Duodenal mucosa (tissue), 2 donors: ENCODE data around the gene TNFAIP1.
A peak's percentile ranks its signal among the peaks of the same experiment; 100 is the strongest.

Source experiments
- H3K27ac ChIP-seq: one replicate; pipeline ENCODE4 v1.7.0; 2013; ENCODE audit warnings: low read depth, low read length
- H3K27me3 ChIP-seq, 2 donors: one replicate each; pipeline ENCODE4 v1.7.0; 2013; ENCODE audit warnings: low read length in 2 of 2, control low read depth in 1 of 2; ENCODE audit not compliant: insufficient read depth in 2 of 2, control insufficient read depth in 1 of 2
- H3K36me3 ChIP-seq, 2 donors: one replicate each; pipeline ENCODE4 v1.7.0; 2013; ENCODE audit warnings: low read length in 2 of 2, control low read depth in 1 of 2; ENCODE audit not compliant: insufficient read depth in 2 of 2, control insufficient read depth in 1 of 2
- H3K4me1 ChIP-seq, 2 donors: one replicate each; pipeline ENCODE4 v1.7.0; 2013; ENCODE audit warnings: low read length in 2 of 2, control low read depth in 1 of 2; ENCODE audit not compliant: insufficient read depth in 2 of 2, control insufficient read depth in 1 of 2
- H3K4me3 ChIP-seq, 2 donors: one replicate each; pipeline ENCODE4 v1.7.0; 2013; ENCODE audit warnings: low read length in 2 of 2, low read depth in 1 of 2
- H3K9ac ChIP-seq, 2 donors: one replicate each; pipeline ENCODE4 v1.7.0; 2013; ENCODE audit warnings: low read length in 2 of 2, low read depth in 1 of 2
- H3K9me3 ChIP-seq, 2 donors: one replicate each; pipeline ENCODE4 v1.7.0; 2013; ENCODE audit warnings: low read length in 2 of 2, control low read depth in 1 of 2; ENCODE audit not compliant: control insufficient read depth in 1 of 2

Gene TNFAIP1

DNA sequence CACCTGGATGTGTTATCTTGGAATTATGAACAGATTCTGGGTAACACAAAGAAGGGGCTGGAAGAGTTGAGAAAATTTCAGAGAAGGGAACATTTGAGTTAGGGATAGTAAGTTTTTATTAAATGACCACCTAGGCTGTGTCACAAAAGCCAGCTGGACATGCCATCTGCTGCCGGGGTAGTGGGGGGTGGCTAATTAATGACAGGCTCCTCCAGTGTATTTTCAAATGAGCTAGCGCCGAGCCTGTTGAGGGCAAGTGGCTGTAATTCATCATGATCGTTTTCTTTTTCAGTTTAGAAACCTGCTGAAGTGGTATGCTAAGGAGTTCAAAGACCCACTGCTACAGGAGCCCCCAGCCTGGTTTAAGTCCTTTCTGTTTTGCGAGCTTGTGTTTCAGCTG lies 10.3 kb upstream of the TNFAIP1 start:
- Histone ChIP-seq H3K9ac (no peak overlapping the region), H3K4me3 (no peak overlapping the region), H3K27me3 (no peaks in the 10 kb centered on the region), H3K9me3 (no peaks in the 10 kb centered on the region), H3K36me3 (peaks cover 6 to 33% of the 10 kb centered on the region in 2 donors), H3K4me1 (peaks cover 21 to 39% of the 10 kb centered on the region in 2 donors), H3K27ac (no peak overlapping the region)

DNA sequence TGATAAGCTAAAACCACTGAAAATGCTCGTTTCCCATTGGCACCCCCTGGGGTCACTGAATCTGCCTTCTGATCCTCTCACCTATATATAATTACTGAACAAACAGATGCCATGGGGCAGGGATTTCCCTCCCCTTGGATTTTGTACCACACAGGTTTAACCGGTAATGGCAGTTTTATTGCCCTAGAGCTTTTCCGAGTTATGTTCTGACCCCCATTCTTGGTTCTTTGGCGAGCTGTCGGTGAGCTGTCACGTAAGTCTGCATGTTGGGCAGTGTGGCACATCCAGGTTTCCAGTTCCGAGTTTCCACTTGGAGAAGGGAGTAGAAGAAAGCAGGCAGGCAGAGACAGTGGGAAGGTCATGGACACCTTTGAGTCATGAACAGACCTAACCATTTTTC lies 9.4 kb upstream of the TNFAIP1 start:
- H3K27me3 ChIP-seq = no peaks in the 10 kb centered on the region
- no peak overlapping the region for H3K27ac ChIP-seq
- H3K9me3 ChIP-seq = no peaks in the 10 kb centered on the region
- H3K36me3 ChIP-seq = peaks cover 6 to 42% of the 10 kb centered on the region in 2 donors
- H3K4me1 ChIP-seq = peaks cover 16 to 36% of the 10 kb centered on the region in 2 donors
- no peak overlapping the region for H3K4me3 ChIP-seq
- no peak overlapping the region for H3K9ac ChIP-seq

DNA sequence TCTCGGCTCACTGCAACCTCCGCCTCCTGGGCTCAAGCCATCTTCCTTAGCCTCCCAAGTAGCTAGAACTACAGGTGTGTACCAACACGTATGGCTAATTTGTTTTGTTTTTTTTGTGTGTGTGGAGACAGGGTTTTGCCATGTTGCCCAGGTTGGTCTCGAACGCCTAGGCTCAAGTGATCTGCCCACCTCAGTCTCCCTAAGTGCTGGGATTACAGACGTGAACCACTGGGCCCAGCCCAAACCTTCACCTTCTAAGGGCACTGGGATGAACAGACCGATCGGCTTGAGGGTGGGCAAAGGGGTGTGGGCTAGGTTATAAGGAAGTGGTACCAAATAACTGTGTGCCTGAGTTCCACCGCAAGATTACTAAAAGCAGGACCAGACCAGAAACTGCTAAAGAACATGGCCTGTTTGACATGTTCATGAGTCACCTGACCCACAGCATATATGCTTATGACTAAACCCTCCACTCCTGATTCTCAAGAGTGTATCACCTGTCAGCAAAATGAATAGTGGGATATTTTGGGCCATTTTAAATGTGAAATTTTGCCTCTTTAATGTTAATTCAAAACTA lies 8.4 kb upstream of the TNFAIP1 start:
- Histone ChIP-seq H3K36me3 (peaks cover 13 to 50% of the 10 kb centered on the region in 2 donors), H3K4me1 (peaks cover 23 to 41% of the 10 kb centered on the region in 2 donors), H3K9ac (no peak overlapping the region), H3K9me3 (no peaks in the 10 kb centered on the region), H3K4me3 (no peak overlapping the region), H3K27me3 (no peaks in the 10 kb centered on the region), H3K27ac (no peak overlapping the region)

GRCh38 chr17:28327709-28328108 lies 7.9 kb upstream of the TNFAIP1 start:
- Histone ChIP-seq H3K4me1 (peaks cover 24 to 38% of the 10 kb centered on the region in 2 donors), H3K27ac (no peak overlapping the region), H3K4me3 (no peak overlapping the region), H3K27me3 (no peaks in the 10 kb centered on the region), H3K9ac (no peak overlapping the region), H3K36me3 (peaks cover 14 to 50% of the 10 kb centered on the region in 2 donors), H3K9me3 (no peaks in the 10 kb centered on the region)

- peaks cover 25 to 38% of the 10 kb centered on the region in 2 donors for H3K4me1 ChIP-seq
- no peaks in the 10 kb centered on the region for H3K9me3 ChIP-seq
- no peak overlapping the region for H3K27ac ChIP-seq
- no peaks in the 10 kb centered on the region for H3K27me3 ChIP-seq
- H3K9ac ChIP-seq = no peak overlapping the region
- H3K4me3 ChIP-seq = no peak overlapping the region
- peaks cover 14 to 50% of the 10 kb centered on the region in 2 donors for H3K36me3 ChIP-seq
Observed at GRCh38 chr17:28328325-28328724, 7.2 kb upstream of the TNFAIP1 start.

DNA sequence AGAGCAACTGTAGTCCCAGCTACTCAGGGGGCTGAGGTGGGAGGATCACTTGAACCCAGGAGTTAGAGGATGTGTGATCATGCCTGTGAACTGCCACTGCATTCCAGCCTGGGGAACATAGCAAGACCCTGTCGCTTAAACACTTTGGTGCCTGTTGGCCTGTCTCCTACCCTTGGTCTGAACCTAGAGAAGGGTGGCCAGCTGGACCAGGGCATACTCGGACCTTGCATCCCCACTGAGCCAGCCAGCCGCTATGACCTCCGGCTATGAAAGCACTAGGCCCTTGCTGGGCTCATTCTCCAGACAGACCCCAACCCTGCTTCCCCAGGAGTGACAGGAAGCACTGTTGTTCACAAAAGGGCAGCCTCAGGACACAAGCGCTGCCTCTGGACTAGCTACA lies 4.9 kb upstream of the TNFAIP1 start:
- Histone ChIP-seq H3K4me3 (no peak overlapping the region), H3K36me3 (peaks cover 14 to 50% of the 10 kb centered on the region in 2 donors), H3K4me1 (peaks cover 28 to 34% of the 10 kb centered on the region in 2 donors), H3K27me3 (no peaks in the 10 kb centered on the region), H3K27ac (no peak overlapping the region), H3K9ac (no peak overlapping the region), H3K9me3 (no peaks in the 10 kb centered on the region)

GRCh38 chr17:28331891-28332420 lies 3.6 kb upstream of the TNFAIP1 start:
- no peak overlapping the region for H3K27ac ChIP-seq
- peaks cover 14 to 43% of the 10 kb centered on the region in 2 donors for H3K36me3 ChIP-seq
- H3K4me3 ChIP-seq = no peak overlapping the region
- H3K9me3 ChIP-seq = no peaks in the 10 kb centered on the region
- H3K9ac ChIP-seq = no peak overlapping the region
- H3K27me3 ChIP-seq = no peaks in the 10 kb centered on the region
- H3K4me1 ChIP-seq = peaks cover 31 to 35% of the 10 kb centered on the region in 2 donors

DNA sequence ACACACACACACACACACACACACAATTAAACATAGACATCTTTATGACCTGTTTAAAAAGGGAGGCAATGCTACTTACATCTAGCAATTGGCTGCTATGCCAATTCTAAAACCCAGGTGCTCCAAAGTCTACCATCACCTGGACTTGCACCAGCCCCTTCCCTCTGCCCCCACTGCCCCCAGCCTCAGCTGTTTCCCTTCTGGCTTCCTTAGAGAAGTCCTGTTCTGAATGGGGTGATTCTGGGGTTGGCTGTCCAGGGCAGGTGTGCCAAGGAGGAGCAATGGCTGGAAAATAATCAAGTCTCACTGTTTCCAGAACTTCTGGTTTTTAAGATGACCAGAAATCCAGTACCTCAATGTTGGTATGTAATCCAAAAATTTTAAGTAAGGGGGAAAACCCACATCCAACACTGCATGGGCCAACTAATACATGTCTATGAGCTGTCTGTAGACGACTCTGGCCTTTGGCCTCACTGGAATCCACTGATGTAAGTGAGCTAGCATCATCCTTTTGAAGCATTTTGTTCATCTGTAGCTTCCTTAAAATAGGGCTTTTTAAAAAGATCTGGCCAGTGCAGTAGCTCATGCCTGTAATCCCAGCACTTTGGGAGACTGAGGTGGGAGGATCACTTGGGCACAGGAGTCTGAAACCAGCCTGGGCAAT lies 2.3 kb upstream of the TNFAIP1 start:
- Histone ChIP-seq H3K36me3 (peaks cover 14 to 31% of the 10 kb centered on the region in 2 donors), H3K4me1 (peaks cover 35 to 43% of the 10 kb centered on the region in 2 donors), H3K27me3 (no peaks in the 10 kb centered on the region), H3K4me3 (no peak overlapping the region), H3K9ac (no peak overlapping the region), H3K27ac (no peak overlapping the region), H3K9me3 (no peaks in the 10 kb centered on the region)

GRCh38 chr17:28334171-28334570 lies 1.4 kb upstream of the TNFAIP1 start:
- peak overlapping the region; percentile 79 to 93 for H3K9ac ChIP-seq
- H3K4me3 ChIP-seq = peak overlapping the region; percentile 87 to 91
- no peaks in the 10 kb centered on the region for H3K27me3 ChIP-seq

DNA sequence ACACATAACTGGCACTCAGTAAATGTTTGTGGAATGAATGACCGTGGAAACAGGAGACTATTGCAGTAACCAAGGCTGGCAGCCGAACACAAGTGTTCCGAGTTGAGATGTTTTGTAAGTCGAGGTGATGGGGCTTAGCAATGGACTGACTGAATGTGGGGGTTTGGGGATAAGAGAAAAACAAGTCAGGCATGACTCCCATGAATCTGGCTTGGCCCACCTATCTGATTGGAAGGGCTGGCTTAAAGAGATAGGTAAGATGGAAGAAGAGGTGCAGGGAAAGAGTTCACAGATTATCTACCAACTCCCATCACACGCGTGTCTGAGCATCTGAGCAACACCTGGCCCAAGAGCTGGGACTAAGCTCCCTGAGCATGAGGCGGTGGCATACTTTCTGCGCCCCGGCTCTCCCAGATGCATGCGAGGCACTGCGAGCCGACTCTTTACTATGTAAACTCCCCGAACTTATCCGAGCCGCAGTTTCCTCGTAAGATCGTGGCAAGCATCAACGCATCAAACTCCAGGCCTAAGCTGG lies 828 bp upstream of the TNFAIP1 start:
- Histone ChIP-seq H3K27ac (peak overlapping the region; percentile 84), H3K9me3 (no peaks in the 10 kb centered on the region), H3K27me3 (no peaks in the 10 kb centered on the region), H3K36me3 (peaks cover 8 to 17% of the 10 kb centered on the region in 2 donors), H3K4me1 (peaks cover 35 to 43% of the 10 kb centered on the region in 2 donors), H3K4me3 (peak overlapping the region; percentile 87 to 91), H3K9ac (peak overlapping the region; percentile 79 to 93)

More at GRCh38 chr17:28334171-28334570, 1.4 kb upstream of the TNFAIP1 start:
- peaks cover 11 to 21% of the 10 kb centered on the region in 2 donors for H3K36me3 ChIP-seq
- peaks cover 35 to 43% of the 10 kb centered on the region in 2 donors for H3K4me1 ChIP-seq
- H3K9me3 ChIP-seq = no peaks in the 10 kb centered on the region
- no peak overlapping the region for H3K27ac ChIP-seq
